NCI-H2196 (cell line): ENCODE results near the gene UBA6.
"Not testable (repeated sequence)": the region's sequence is repeated elsewhere in the genome, so short reads cannot be mapped to it uniquely, and the experiment has no call there.

Experiments used
- DNase-seq: peaks from one replicate; lab custom pipeline; 2025; ENCODE audit not compliant: unreplicated experiment; lab: John Stamatoyannopoulos, UW

The UBA6 gene

DNA sequence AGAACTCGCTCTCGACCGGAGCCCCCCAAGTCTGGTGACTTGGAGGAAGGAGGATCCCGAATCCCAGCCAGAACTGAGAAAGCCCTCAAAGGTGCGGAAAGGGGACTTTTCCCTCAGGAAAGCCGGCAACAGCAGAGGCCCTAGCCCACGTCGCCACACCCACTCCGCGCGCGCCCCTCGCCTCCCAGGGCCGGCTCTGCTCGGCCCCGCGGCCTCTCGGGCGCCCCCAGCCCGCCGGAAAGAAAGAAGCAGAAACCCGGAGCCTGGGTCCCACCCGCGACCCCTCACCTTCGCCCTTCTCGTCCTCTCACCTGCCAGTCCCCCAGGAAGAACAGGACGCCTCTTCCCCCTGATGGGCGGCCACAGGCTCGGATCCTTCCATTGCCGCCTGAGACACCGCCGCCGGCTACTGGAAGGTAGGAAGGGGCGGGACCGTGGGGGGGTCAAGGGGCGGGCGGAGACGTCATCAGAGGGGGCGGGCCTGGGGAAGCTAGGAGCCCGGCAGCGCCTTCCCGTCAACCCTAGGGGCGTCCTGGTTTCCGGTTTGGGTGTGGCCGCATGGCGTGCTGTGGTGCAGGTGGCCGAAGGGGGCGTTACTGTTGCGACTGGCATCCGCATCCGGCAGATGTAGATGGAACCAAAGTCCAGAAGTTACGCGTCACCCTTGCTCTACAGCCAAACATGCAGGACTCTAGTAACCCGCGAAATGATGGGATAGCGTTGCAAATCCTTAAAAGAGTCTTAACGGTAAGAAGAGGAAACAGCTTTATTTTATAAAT is at the start of gene UBA6:
TSS of gene UBA6 (minus strand) at position 418 of the 779 bp plus-strand sequence. CDS start at position 382, 36 bp downstream.
- peak; percentile 86 for DNase-seq

DNA sequence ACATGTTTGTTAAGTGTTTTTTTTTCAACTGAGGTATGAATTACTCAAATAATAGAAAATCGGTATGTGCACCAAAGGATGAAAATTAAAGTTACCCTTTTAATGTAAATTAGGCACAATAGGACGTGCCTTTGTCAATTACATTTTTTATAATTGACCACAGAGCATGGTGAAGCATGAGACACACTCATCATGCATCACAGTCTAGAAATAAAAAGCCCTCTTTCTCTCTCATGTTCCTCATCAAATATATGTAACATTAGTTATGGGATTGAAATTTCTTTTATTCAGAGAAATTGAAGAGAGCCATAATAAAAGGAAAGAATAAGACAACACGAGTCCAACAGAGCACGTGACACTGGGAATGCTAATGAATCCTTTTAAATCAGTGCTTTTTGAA is 49.7 kb upstream of the UBA6 start:
- DNase-seq: no peak

DNA sequence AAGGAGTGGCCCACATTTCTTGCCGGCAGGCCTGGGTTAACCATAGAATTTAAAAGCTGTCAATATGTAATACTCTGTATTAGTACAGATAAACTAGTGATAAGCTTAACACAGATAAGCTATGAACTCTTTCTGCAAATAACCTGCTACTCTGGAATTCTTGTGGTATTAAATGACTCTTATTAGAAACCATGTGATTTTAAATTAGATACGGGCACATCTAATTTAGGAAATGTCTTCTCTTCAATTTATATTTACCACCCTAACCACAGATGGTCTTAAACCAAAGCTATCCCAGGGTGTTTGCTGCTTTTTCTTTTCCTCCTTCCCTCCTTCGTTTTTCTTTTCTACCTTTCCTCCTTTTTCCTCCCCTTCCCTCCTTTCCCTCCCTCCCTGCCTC is 48.3 kb upstream of the UBA6 start:
- no peak for DNase-seq

DNA sequence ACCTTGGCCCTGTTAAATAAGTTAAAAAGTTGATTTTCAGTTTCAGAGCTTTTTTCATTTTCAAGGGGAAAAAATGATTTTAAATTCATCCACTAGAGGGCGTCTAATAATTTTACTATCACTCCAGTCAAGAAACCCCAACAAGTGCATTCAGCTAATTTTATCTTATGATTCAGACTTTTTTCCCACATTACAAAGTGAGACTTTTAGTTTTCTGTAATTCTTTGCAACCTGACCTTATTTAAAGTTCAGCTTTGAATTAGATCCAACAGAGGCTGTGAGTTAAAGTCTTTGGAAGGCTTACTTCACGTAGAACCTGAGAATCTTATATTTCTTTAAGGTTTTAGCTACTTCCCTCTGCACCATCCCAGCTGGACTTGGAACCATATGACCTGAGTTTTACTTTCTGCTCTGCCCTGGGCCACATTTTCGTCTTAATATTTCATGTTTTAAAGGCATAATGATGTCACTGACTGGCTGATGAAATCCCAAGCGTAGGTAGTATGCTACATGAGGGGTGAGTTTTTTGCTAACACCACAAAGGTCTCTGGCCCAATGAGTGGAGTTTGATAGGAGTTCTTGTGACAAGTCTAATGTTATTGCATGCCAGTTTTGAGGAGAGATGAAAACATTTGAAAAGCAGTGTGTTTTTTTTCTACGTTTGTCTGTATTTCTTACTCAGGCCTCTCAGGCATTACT is 46.0 kb upstream of the UBA6 start:
- peak; percentile 33 for DNase-seq

DNA sequence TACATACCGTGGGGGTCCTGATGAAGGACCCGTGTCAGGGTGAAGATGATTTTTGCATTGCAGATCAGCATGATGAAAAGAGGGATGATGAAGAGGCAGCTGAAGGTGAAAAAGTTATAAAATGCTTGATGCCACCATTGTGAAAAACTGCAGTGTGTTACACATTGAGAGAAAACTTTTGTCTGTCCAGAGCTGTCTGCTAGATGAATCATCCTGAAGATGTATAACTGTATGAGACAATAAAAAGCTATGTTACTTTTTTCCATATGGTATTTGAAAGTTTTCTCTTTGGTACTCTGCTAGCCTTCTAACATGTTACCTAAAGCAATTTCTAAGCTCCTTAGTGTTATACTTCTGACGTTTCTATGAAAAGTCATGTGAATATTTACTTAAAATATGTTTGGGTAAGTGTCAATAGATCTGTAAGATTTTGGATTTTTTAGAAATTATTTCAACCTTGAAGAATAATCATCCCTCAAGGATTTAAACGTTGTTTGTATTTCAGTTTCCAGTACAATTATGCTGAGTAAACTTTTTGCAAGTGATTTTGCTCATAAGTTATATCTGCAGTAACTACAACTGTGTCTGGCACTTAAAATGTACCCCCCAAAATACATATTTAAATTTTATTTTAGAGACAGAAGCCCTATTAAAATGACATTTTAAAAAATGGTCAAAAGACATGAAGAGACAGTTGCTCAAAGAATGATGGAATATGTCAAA is 43.8 kb upstream of the UBA6 start:
- DNase-seq: no peak

DNA sequence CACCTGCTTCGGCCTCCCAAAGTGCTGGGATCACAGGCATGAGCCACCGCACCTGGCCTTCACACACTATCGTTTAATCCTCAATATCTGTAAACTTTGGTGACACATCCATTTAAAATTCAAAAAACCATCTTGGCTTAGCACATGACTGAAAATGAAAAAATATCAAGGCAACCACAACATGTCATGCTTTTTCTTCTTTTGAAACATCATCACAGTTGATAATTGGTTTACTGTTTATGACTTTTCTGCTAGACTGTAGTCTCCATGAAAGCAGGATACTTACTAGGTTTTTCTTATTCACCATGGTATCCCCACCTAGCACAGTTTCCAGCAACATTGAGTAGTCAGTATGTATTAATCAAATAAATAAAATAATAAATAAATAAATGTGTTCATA is 42.2 kb upstream of the UBA6 start:
- DNase-seq: no peak

DNA sequence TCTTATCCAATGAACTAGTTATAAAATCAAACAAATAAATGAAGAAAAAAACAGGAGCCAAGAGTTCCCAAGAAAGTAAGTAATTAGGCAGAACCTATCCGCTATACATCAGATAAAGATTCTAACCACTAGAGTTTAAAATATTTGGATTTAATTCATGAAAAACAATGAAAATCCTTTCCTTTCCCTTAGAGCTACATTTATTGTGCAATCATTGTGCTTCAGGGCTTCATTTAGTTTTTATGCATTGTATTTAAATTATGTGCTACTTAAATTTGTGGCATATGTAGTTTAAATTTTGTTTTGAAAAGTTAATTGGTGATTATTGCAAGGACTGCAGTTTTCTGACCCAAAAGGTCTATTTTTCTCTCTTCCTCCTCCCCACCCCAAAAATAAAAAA is 35.3 kb upstream of the UBA6 start:
- no peak for DNase-seq

DNA sequence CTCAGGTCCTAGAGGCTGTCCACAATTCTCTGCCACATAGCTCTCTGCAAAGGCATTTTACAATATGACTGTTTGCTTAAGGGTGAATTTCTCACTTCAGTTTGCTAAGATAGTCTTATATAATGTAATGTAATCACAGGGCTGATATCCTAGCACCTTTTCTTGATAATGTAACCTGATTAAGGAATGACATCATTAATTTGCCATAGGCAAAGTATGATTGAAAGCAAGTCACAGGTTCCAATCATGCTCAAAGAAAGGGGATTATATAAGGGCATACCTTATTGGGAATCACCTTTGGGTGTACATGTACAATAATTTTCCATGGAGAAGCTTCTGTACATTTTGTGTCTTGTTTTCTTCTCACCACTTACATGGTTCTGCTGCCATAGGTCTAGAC is 34.4 kb upstream of the UBA6 start:
- no peak for DNase-seq

DNA sequence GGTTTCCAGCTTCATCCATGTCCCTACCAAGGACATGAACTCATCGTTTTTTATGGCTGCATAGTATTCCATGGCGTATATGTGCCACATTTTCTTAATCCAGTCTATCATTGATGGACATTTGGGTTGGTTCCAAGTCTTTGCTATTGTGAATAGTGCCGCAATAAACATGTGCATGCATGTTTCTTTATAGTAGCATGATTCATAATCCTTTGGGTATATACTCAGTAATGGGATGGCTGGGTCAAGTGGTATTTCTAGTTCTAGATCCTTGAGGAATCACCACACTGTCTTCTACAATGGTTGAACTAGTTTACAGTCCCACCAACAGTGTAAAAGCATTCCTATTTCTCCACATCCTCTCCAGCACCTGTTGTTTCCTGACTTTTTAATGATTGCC is 29.6 kb upstream of the UBA6 start:
- not testable (repeated sequence) for DNase-seq

DNA sequence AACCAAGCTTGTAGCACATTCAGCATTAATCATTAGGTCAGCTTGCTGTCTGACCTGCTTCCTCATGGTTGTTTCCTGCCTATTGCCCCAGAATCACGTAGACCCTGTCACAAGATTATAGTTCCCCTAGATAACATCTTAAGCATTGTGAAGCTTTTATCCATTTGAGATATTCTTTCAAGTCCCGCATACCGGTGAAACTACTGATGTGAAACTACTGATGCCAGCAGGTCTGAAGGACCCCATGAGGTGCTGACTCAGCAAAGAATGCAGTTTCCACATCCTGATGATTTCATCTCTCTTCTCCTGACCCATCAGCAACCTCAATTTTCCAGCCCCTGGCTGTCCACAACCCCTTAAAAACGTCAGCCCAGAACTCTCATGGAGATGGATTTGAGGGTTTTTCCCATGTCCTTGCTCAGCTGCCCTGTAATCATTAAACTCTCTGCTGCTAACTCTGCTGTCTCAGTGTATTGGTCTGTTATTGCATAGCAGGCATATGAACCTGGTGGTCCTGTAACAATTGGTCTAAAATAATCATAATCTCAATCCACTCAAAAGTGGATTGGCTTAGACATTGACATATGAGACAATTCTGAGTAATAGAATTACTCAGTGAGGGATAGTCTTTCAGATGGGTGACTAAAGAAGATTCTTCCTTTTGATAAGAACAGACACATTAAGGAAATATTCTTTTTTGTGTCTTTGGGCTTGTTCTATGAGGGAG is 26.3 kb upstream of the UBA6 start:
- DNase-seq: no peak

DNA sequence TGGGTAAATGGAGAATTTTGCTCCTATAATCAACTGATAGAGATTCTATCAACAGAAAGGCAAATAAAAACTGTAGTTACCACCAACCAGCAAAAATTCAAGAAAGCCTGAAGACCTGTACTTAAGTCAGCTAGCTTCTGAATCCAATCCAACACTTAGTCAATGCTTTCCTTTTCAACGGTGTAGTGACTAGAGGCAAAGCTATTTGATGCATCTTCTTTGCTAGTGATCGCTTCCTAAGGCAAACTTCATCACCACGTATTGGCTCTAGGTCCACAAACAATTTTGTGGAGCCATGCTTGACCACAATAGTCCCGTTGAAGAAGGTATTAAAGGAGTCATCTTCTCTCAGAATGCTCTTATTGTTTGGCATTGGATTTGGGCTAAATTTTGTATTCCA is 25.0 kb upstream of the UBA6 start:
- no peak for DNase-seq

DNA sequence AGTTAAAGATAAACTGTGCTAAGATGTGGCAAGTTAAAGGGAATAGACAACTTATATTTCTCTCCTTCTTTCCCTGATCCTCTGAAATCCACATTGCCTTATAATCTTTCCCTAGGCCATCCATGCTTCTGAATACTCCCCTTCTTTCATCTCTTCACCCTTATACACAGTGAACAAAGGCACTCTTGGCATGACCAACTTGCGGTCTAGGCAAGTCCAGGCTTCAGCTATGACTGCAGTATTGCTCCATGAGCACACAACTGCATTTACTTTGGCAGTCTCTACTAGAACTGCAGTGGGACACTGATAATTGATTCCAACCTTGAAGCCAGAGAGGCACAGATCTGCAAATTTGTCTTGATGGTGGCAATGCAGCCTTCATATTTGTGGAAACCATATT is 24.2 kb upstream of the UBA6 start:
- DNase-seq: no peak

DNA sequence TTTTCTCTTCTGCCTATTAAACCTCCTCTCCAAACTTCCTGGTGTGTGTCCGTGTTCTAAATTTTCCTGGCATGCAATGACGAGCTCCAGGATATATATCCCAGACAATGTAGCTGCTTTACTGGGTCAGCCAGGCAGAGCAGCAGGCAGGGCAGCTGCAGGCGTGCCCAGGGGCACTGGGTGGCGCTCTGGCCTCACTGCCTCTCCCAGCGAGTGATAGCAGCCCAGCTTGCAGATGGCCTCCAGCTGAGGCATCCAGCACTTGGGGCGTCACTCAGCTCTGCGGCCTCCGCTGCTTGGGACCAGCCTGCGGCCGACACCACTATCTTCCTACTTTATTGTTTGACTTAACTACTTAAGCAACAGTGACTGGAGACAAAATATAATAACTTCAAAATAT is 23.0 kb upstream of the UBA6 start:
- no peak for DNase-seq

DNA sequence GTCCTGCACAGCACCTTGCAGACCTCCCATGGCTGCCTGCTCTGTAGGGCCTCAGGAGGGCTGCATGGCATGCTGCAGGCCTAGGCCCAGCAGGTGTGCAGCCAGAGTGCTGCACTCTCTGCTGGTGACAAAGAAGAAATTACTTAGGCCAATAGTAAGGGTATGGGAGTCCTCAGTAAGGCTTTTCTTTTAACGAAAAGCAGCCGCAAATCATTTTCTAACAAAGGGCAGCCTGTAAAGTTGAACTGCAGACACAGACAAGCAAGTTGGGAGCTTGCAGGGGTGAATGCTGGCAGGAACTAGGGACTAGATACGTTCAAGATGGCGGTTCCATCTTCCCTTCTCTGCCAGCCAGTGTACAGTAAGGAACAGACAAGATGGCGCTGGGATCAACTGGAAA is 22.4 kb upstream of the UBA6 start:
- DNase-seq: no peak

DNA sequence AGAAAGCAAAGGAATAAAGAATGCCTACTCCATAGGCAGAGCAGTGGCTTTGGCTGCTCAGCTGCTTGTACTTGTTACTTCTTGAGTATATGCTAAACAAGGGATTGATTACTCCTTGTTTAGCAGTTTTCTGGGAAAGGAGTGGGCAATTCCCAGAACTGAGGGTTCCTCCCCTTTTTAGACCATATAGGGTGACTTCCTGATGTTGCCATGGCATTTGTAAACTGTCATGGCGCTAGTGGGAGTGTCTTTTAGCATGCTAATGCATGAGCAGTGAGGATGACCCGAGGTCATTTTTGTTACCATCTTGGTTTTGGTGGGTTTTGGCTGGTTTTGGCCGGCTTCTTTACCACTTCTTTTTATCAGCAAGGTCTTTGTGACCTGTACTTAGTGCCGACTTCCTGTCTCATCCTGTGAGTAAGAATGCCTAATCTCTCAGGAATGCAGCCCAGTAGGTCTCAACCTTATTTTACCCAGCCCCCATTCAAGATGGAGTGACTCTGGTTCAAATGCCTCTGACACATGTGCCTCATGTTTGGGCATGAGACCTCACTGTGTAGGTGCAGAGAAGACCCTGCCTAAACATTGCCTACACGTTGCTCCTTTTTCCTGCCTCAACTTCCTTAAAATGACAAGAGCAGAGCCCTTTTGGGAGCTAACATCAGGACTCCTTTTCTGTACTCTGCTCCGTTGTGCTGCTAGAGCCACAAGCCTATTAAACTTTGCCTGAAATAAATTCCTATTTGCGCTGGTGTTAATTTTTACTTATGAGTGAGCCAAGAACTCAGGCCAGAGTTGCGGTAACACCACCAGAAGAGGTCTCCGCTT is 21.0 kb upstream of the UBA6 start:
- DNase-seq: no peak

DNA sequence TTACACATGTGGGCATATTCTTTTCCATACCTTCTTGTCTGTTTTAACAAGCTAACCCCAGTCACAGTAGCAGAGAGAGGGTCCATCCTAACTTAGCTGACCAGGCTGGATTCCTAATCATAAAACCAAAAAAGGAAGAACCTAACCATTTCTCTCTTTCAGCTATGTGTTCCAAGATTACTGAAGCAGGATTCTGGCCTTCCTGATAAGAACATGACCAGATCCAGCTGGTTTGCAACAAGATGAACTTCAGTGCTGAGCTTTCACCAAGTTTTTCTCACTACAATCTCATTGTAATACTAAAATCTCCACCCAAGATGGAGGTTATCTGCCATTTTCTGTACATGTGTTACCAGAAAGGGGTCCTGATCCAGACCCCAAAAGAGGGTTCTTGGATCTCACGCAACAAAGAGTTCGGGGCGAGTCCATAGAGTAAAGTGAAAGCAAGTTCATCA is 20.4 kb upstream of the UBA6 start:
- DNase-seq: no peak

DNA sequence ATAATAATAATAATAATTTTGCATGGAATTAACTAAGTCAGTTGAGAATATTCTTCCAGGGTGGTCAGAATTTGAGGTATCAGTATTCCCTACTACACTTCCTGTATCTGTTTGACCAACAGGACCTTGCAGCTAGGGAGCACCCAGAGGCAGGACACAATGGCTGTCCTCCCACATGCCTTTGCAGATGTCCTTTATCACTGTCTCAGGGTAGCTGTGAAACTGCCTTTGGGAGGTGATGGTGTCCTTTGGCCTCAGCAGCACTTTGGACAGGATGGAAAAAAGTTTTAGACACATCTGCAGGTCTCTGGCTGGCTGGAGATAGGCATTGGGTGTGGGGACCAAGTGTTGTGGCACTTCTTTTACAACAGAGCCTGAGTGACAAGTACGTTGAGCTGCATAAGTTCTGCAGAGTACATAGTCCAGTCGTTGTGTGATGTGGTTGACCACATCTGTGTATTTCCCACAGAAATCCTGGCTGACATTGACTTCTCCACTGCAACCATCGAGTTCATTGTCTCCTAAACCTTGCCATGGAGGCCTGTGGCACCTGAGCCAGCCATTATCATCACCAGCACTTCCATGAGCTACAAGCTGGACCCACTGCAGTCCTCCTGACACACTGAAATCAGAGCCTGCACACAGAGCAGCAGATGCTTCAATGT is 19.1 kb upstream of the UBA6 start:
- no peak for DNase-seq

DNA sequence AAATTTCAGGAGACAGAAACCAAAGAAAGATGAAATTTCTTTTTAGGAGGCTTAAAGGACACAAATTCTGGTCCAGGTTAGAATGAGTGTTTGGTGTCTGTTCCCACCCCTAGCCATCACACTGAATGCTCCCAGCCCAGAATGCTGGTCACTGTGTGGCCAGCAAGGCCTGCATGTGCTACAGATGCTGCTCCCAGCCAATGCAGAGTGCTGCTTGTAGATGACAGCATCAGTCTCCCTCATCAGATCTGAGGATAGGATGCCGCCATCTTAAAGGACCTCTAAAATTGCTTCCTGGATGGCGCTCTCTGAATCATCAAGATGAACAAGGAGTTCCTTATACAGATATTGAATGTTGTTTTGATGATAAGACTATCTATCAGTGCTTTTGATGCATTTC is 17.9 kb upstream of the UBA6 start:
- DNase-seq: no peak

DNA sequence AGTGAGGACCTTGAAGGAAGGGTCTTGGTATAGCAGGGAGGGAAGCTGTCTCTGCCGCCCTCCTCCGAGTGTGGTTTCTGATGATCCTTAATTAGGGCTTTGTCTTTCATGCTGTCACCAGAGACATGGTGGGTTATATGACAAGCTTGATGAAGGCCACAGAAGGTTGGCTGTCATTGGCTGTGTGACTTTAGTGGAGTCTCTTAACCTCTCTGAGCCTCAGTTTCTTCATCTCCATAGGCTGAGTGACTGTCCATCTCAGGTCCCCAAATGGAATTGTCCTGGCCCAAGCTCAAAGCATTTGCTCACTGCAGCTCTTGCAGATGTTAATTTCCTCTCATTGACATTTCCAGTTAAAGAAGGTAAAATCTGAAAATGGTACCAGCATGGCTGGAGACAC is 16.6 kb upstream of the UBA6 start:
- no peak for DNase-seq

DNA sequence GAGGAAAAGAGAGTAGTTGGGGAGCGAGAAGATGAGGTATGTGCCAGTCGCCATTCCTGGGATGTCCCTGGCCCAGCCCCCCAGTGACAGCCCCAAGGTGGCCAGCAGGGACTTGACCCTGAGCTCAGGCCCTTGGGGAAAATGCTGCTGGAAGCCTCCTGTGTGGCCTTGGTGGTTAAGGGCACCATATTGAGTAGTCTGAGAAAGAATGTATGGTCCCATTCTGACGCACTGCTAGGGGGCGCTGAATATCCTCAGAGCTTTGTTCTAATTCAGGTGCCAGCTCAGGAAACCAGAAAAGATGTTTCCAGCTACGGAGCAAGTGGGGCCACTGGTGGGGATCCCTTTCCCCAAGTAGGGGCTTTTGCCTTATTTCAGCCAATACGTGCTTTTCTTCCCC is 14.0 kb upstream of the UBA6 start:
- no peak for DNase-seq
